Lung microvascular endothelial cell (primary cell): ENCODE data around the gene NINJ1. TPM values are rescaled to one million over a fixed set of nuclear protein-coding genes. Genes with fewer than 3 reads are reported as not detected.

Source experiments
- total RNA-seq: library from RNA; depleted of rRNA; stranded (reverse); fragments of >200 nt; gene quantifications from 2 replicates; pipeline ENCODE4 v1.2.1, GENCODE V29; 2014

NINJ1 gene
- total RNA-seq, 1 donor from 2014 or later: 37.5 TPM

Other genes with a start within 250 kb of the NINJ1 start
- gene FGD3, start 186.7 kb downstream of the NINJ1 start, total RNA-seq: not detected in 2 replicates
- not detected in 2 replicates for gene SUSD3, start 75.5 kb downstream of the NINJ1 start, total RNA-seq
- 49.3 and 72.8 TPM in 2 replicates for gene CARD19, start 38.0 kb downstream of the NINJ1 start, total RNA-seq
- gene WNK2, start 49.9 kb upstream of the NINJ1 start, total RNA-seq: not detected in 2 replicates